ENCODE measurements around the gene RAET1G. TPM values are rescaled to one million over a fixed set of nuclear protein-coding genes. Genes with fewer than 3 reads are reported as not detected.

Gene RAET1G
- total RNA-seq, 1 experiment from 2014 or later: 1.5 TPM

GRCh38 chr6:149963212-149963461 lies 40.2 kb upstream of the RAET1G start:
- Histone ChIP-seq H3K4me1 (ENCODE audit: insufficient read depth, low read length) (peaks cover 7% of the 10 kb centered on the region), H3K9ac (ENCODE audit: low read length) (peak overlapping the region; percentile 72; the same call in 1 of the 2 replicates), H3K4me2 (ENCODE audit: low read length) (peak overlapping the region; percentile 80), H3K9me3 (ENCODE audit: low read length) (no peaks in the 10 kb centered on the region), H3K36me3 (ENCODE audit: low read depth, low read length) (no peaks in the 10 kb centered on the region), H3F3A (ENCODE audit: low read length, unreplicated experiment) (no peaks in the 10 kb centered on the region), H3K27ac (ENCODE audit: low read length) (peak overlapping the region; percentile 55), H3K9me2 (replicated peaks; ENCODE audit: low read length) (no peaks in the 10 kb centered on the region), H3K4me3 (ENCODE audit: low read length) (peak overlapping the region; percentile 78), H3K79me2 (ENCODE audit: low read length) (no peaks in the 10 kb centered on the region), H3K27me3 (ENCODE audit: low read length) (no peaks in the 10 kb centered on the region), H2AFZ (ENCODE audit: low read length) (peak overlapping the region; percentile 98), H4K20me1 (ENCODE audit: low read length) (no peaks in the 10 kb centered on the region)
- DNase-seq (peak; percentile 58), ATAC-seq (peak; percentile 63)
- ChIA-PET POLR2A (ENCODE audit: unreplicated experiment) (no interaction called here), CTCF (no interaction called here)
- TF ChIP-seq EZH2 (IDR thresholded peaks at IDR 0.05; ENCODE audit: low read length, unreplicated experiment): no peak
- TF ChIP-seq CTCF (conservative IDR thresholded peaks at IDR 0.05; ENCODE audit: low read depth, low read length): no peak
- TF ChIP-seq EZH2phosphoT487 (IDR thresholded peaks at IDR 0.05; ENCODE audit: borderline replicate concordance, low read length): no peak
- intact Hi-C loops (cut with micrococcal nuclease): no loop called here
- BruUV-seq (replicated peaks): TSS peak; percentile 77

DNA sequence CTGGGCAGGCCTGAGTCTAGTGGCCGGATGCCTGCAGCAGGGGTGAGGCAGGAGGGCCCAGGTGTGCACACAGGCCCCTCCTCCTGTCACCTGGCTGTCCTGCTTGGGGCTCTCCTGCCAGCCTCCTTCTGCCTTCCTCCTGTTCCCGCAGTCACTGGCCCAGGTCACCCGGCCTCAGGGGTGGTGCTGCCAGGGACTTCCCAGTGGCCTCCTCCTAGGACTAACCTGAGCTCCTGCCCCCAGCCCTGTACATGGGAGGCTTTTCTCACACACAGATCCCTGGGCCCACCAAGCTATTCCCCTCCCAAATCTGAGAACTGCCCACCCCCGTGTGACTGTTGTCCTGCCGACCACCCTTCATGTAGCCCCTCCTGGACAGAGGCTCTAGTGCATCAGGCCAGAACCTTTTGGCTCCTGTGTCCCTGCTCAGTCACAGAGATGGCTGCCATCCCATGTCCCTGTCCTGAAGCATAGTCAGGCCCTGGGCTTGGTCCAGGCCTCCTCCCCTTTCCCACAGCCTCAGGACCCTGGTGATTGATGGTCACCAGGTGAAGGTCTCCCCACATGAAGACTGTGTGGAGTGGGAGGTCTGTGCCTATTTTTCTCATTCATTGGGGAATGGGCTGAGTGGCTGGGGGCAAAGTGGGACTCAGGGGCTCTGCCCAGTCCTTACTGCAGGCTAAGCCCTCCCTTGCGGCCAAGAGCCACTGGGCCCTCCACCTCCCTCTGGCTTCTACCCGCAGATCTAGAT lies 39.7 kb upstream of the RAET1G start:
- DNase-seq: no peak
- H3F3A ChIP-seq (ENCODE audit: low read length, unreplicated experiment): no peaks in the 10 kb centered on the region
- ChIA-PET POLR2A (ENCODE audit: unreplicated experiment) (no interaction called here), CTCF (no interaction called here)
- H3K4me3 ChIP-seq (ENCODE audit: low read length): peak overlapping the region; percentile 78
- no peak overlapping the region for H3K27ac ChIP-seq (ENCODE audit: low read length)
- TF ChIP-seq EZH2 (IDR thresholded peaks at IDR 0.05; ENCODE audit: low read length, unreplicated experiment) (no peak), CTCF (conservative IDR thresholded peaks at IDR 0.05; ENCODE audit: low read depth, low read length) (no peak), EZH2phosphoT487 (IDR thresholded peaks at IDR 0.05; ENCODE audit: borderline replicate concordance, low read length) (no peak)
- H3K79me2 ChIP-seq (ENCODE audit: low read length): no peaks in the 10 kb centered on the region
- H4K20me1 ChIP-seq (ENCODE audit: low read length): no peaks in the 10 kb centered on the region
- no peak for ATAC-seq
- peaks cover 7% of the 10 kb centered on the region for H3K4me1 ChIP-seq (ENCODE audit: insufficient read depth, low read length)
- H3K36me3 ChIP-seq (ENCODE audit: low read depth, low read length): no peaks in the 10 kb centered on the region
- H2AFZ ChIP-seq (ENCODE audit: low read length): peak overlapping the region; percentile 98
- intact Hi-C loops (cut with micrococcal nuclease): no loop called here
- no peaks in the 10 kb centered on the region for H3K9me3 ChIP-seq (ENCODE audit: low read length)
- H3K4me2 ChIP-seq (ENCODE audit: low read length): peak overlapping the region; percentile 80
- H3K9me2 ChIP-seq (replicated peaks; ENCODE audit: low read length): no peaks in the 10 kb centered on the region
- no peaks in the 10 kb centered on the region for H3K27me3 ChIP-seq (ENCODE audit: low read length)
- 0 out of 2 replicates have a peak overlapping the region, but pooled peaks have one; percentile 72 for H3K9ac ChIP-seq (ENCODE audit: low read length)
- no TSS peak for BruUV-seq (replicated peaks)

DNA sequence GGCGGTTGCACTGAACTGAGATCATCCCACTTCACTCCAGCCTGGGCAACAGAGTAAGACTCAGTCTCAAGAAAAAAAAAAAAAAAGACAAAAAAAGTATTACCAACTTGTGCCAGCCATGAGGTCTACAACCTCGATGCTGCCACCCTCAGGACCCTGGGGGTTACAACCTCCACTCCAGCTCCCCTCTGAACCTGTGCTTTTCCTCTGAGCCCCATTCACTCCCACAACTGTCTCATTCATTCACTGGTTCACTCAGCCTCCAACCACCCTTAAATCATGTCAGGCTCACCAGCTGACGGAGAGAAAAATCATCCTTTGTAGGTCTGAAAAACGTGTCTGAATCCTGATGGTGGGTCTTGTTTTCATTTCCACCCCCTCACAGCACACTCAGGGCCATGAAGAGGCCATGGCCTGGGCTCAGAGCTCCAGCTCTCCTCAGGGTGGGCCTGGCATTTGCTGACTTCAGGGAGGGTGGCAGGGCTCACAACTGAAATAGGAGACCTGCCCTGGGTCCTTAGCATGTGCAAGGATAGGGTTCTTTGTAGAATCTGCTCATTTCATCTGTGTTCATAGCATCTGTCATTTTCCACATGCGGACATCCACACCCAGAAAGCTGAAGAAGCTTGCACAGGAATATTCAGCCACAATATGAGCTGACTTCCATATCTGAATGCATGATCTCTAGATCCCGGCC lies 39.0 kb upstream of the RAET1G start:
- H3K4me1 ChIP-seq (ENCODE audit: insufficient read depth, low read length): peaks cover 7% of the 10 kb centered on the region
- no peak overlapping the region for H3K9ac ChIP-seq (ENCODE audit: low read length)
- H3K36me3 ChIP-seq (ENCODE audit: low read depth, low read length): no peaks in the 10 kb centered on the region
- no peak overlapping the region for H3K4me3 ChIP-seq (ENCODE audit: low read length)
- no peaks in the 10 kb centered on the region for H3K9me3 ChIP-seq (ENCODE audit: low read length)
- BruUV-seq (replicated peaks): no TSS peak
- H3K9me2 ChIP-seq (replicated peaks; ENCODE audit: low read length): no peaks in the 10 kb centered on the region
- no peak overlapping the region for H2AFZ ChIP-seq (ENCODE audit: low read length)
- TF ChIP-seq EZH2 (IDR thresholded peaks at IDR 0.05; ENCODE audit: low read length, unreplicated experiment) (no peak), CTCF (conservative IDR thresholded peaks at IDR 0.05; ENCODE audit: low read depth, low read length) (peak; percentile 33; the same call in 1 of the 2 replicates)
- no peaks in the 10 kb centered on the region for H3F3A ChIP-seq (ENCODE audit: low read length, unreplicated experiment)
- ChIA-PET CTCF (no interaction called here), POLR2A (ENCODE audit: unreplicated experiment) (no interaction called here)
- H3K4me2 ChIP-seq (ENCODE audit: low read length): no peak overlapping the region
- H3K79me2 ChIP-seq (ENCODE audit: low read length): no peaks in the 10 kb centered on the region
- intact Hi-C loops (cut with micrococcal nuclease): no loop called here
- no peak overlapping the region for H3K27ac ChIP-seq (ENCODE audit: low read length)
- DNase-seq (peak; percentile 25), ATAC-seq (no peak)
- no peaks in the 10 kb centered on the region for H3K27me3 ChIP-seq (ENCODE audit: low read length)
- H4K20me1 ChIP-seq (ENCODE audit: low read length): no peaks in the 10 kb centered on the region

All from PC-3 (cell line).